ENCODE results near the gene PEX10. TPM values are rescaled to one million over a fixed set of nuclear protein-coding genes. Genes with fewer than 3 reads are reported as not detected.

The PEX10 gene
- total RNA-seq, 1 experiment from 2014 or later, result 24.3 TPM

- CTCF ChIA-PET, result no interaction called here
Observed at GRCh38 chr1:2383576-2383975, 28.8 kb downstream of the PEX10 start.

GRCh38 chr1:2382621-2383361 lies 29.6 kb downstream of the PEX10 start:
- H3K4me3 ChIP-seq, result no peak overlapping the region
- BruUV-seq (replicated peaks), result no TSS peak
- H4K20me1 ChIP-seq (ENCODE audit: insufficient read depth), result peaks cover 5% of the 10 kb centered on the region; the same call in 1 of the 2 replicates
- H3K9me3 ChIP-seq (ENCODE audit: insufficient read depth, low read depth), result no peaks in the 10 kb centered on the region
- no peaks in the 10 kb centered on the region for H3F3A ChIP-seq (ENCODE audit: insufficient read depth, low read depth)
- TF ChIP-seq CTCF (conservative IDR thresholded peaks at IDR 0.05) (peak; percentile 64), EZH2 (IDR thresholded peaks at IDR 0.05; ENCODE audit: low read depth) (no peak)
- H3K9me2 ChIP-seq (ENCODE audit: insufficient read depth), result no peaks in the 10 kb centered on the region
- H3K36me3 ChIP-seq (ENCODE audit: low read depth), result no peaks in the 10 kb centered on the region
- no peaks in the 10 kb centered on the region for H3K27me3 ChIP-seq (ENCODE audit: insufficient read depth, low read depth)
- H3K27ac ChIP-seq, result no peak overlapping the region
- peak in 1 of 2 experiments; percentile 48 for DNase-seq
- ChIA-PET POLR2A (ENCODE audit: unreplicated experiment) (no interaction called here), CTCF (interaction anchor here (1.3 to 1.7 kb wide), 2 partner anchors 184 to 187 kb away, joined by 15 to 17 read pairs; partner anchors contain the start of gene FAAP20)
- H2AFZ ChIP-seq, result no peak overlapping the region
- no peaks in the 10 kb centered on the region for H3K4me1 ChIP-seq (replicated peaks; ENCODE audit: insufficient read depth)
- intact Hi-C loops (cut with micrococcal nuclease; ENCODE audit: unreplicated experiment), result no loop called here
- H3K79me2 ChIP-seq (ENCODE audit: low read depth), result no peaks in the 10 kb centered on the region
- no peak overlapping the region for H3K4me2 ChIP-seq

More at GRCh38 chr1:2383576-2383975, 28.8 kb downstream of the PEX10 start:
- H3K36me3 ChIP-seq (ENCODE audit: low read depth), result no peaks in the 10 kb centered on the region
- POLR2A ChIA-PET (ENCODE audit: unreplicated experiment), result no interaction called here
- no peak overlapping the region for H3K27ac ChIP-seq
- no peak for DNase-seq
- no peak for TF ChIP-seq EZH2 (IDR thresholded peaks at IDR 0.05; ENCODE audit: low read depth)
- TF ChIP-seq CTCF (conservative IDR thresholded peaks at IDR 0.05), result no peak
- peaks cover 5% of the 10 kb centered on the region; the same call in 1 of the 2 replicates for H4K20me1 ChIP-seq (ENCODE audit: insufficient read depth)
- H3K4me1 ChIP-seq (replicated peaks; ENCODE audit: insufficient read depth), result no peaks in the 10 kb centered on the region
- no peaks in the 10 kb centered on the region for H3K9me3 ChIP-seq (ENCODE audit: insufficient read depth, low read depth)
- no peaks in the 10 kb centered on the region for H3F3A ChIP-seq (ENCODE audit: insufficient read depth, low read depth)
- H3K9me2 ChIP-seq (ENCODE audit: insufficient read depth), result no peaks in the 10 kb centered on the region
- H3K79me2 ChIP-seq (ENCODE audit: low read depth), result no peaks in the 10 kb centered on the region
- H3K4me2 ChIP-seq, result no peak overlapping the region
- no peaks in the 10 kb centered on the region for H3K27me3 ChIP-seq (ENCODE audit: insufficient read depth, low read depth)
- H3K4me3 ChIP-seq, result no peak overlapping the region
- intact Hi-C loops (cut with micrococcal nuclease; ENCODE audit: unreplicated experiment), result no loop called here
- BruUV-seq (replicated peaks), result no TSS peak
- H2AFZ ChIP-seq, result no peak overlapping the region

- BruUV-seq (replicated peaks), result no TSS peak
- H3K4me1 ChIP-seq (replicated peaks; ENCODE audit: insufficient read depth), result no peaks in the 10 kb centered on the region
- no peak overlapping the region for H2AFZ ChIP-seq
- intact Hi-C loops (cut with micrococcal nuclease; ENCODE audit: unreplicated experiment), result loop anchor here (1.0 kb wide), 2 partner anchors 183 to 187 kb away; no protein-coding TSS in a partner anchor
- H3K36me3 ChIP-seq (ENCODE audit: low read depth), result no peaks in the 10 kb centered on the region
- TF ChIP-seq CTCF (conservative IDR thresholded peaks at IDR 0.05) (peak; percentile 86), EZH2 (IDR thresholded peaks at IDR 0.05; ENCODE audit: low read depth) (no peak)
- no peaks in the 10 kb centered on the region for H3F3A ChIP-seq (ENCODE audit: insufficient read depth, low read depth)
- no peaks in the 10 kb centered on the region for H3K79me2 ChIP-seq (ENCODE audit: low read depth)
- no peaks in the 10 kb centered on the region for H3K9me2 ChIP-seq (ENCODE audit: insufficient read depth)
- H4K20me1 ChIP-seq (ENCODE audit: insufficient read depth), result peaks cover 5% of the 10 kb centered on the region; the same call in 1 of the 2 replicates
- H3K9me3 ChIP-seq (ENCODE audit: insufficient read depth, low read depth), result no peaks in the 10 kb centered on the region
- ChIA-PET POLR2A (ENCODE audit: unreplicated experiment) (interaction anchor here (0.6 to 1.4 kb wide), 2 partner anchors 147 to 183 kb away, joined by 12 to 13 read pairs; no protein-coding TSS in a partner anchor), CTCF (interaction anchor here (0.6 to 1.7 kb wide), 3 partner anchors 78 to 187 kb away, joined by 5 to 17 read pairs (median 15); partner anchors contain the start of gene FAAP20)
- H3K27me3 ChIP-seq (ENCODE audit: insufficient read depth, low read depth), result no peaks in the 10 kb centered on the region
- H3K4me2 ChIP-seq, result no peak overlapping the region
- H3K27ac ChIP-seq, result no peak overlapping the region
- no peak overlapping the region for H3K4me3 ChIP-seq
- peak; percentile 47 to 72 for DNase-seq
Observed at GRCh38 chr1:2381741-2382620, 30.4 kb downstream of the PEX10 start.

Measured in PC-9 (cell line).